ENCODE results near the gene BRINP3. TPM values are rescaled to one million over a fixed set of nuclear protein-coding genes. Genes with fewer than 3 reads are reported as not detected.

BRINP3 gene
- total and polyA plus RNA-seq, 2 of the 13 experiments (the other 11 are each of a cell fraction or from before 2014, with no cell fraction given), result not detected

DNA sequence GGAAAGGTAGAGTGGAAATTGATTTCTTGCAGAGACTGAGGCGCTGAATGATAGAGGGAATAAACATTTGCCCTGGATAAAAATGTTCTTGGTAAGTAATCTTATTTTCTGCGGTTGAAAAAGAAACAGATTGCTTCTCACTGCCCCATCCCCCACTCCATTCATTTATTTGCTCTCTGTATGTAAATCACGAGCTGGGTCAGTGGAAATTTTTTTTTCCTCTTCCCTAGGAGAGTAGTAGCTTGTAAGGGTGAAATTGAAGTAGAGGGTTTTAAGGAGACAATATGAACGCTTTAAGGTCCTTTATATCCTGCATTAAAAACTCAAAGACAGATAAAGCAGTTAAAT is 1.4 kb upstream of the BRINP3 start:
- no TSS peak for BruUV-seq (replicated peaks)
- H3K79me2 ChIP-seq (ENCODE audit: insufficient read depth, low read length), result no peaks in the 10 kb centered on the region
- H3K27ac ChIP-seq (ENCODE audit: extremely low read length, insufficient read depth, low read length), result no peak overlapping the region
- H3K4me3 ChIP-seq (replicated peaks in 1 of 3; ENCODE audit: insufficient read depth in 1 of 3, low read depth in 2 of 3, low read length in 3 of 3), result no peak overlapping the region
- no peaks in the 10 kb centered on the region for H3K4me1 ChIP-seq (ENCODE audit: insufficient read depth, low read length)
- no peak overlapping the region for H2AFZ ChIP-seq (ENCODE audit: low read length)
- ChIA-PET POLR2A (no interaction called here), CTCF (ENCODE audit: low intra/inter-chr PET ratio, low total read pairs) (no interaction called here)
- no peak for ATAC-seq
- no peaks in the 10 kb centered on the region for H3K36me3 ChIP-seq (replicated peaks in 1 of 2; ENCODE audit: control insufficient read depth in 1 of 2, insufficient read depth in 2 of 2, low read length in 2 of 2)
- no peaks in the 10 kb centered on the region for H3K9me3 ChIP-seq (ENCODE audit: low read length)
- intact Hi-C loops (cut with micrococcal nuclease; ENCODE audit: unreplicated experiment) (no loop called here), in situ Hi-C loops (cut with HindIII; ENCODE audit: extremely low pct_ligation_motif_present, low pct_unique_long_range_greater_than_20kb) (no loop called here)
- H4K20me1 ChIP-seq (ENCODE audit: insufficient read depth, low read length), result no peaks in the 10 kb centered on the region
- 14% methylated on average over 4 of the region's 4 CpGs for WGBS (ENCODE audit: low lambda C conversion rate)
- H3K27me3 ChIP-seq (ENCODE audit: control insufficient read depth in 1 of 2, insufficient read depth in 2 of 2, low read length in 2 of 2), result peaks cover 0 to 37% of the 10 kb centered on the region in 2 experiments; a peak in 2 of 5 replicates
- H3K9ac ChIP-seq (ENCODE audit: insufficient read depth, low read depth, low read length), result no peak overlapping the region
- TF ChIP-seq ATM (IDR thresholded peaks at IDR 0.05; ENCODE audit: borderline replicate concordance), result no peak
- no peak for TF ChIP-seq TOPORS (CRISPR knock-in tag; IDR thresholded peaks at IDR 0.05)
- TF ChIP-seq TGIF2 (CRISPR knock-in tag; IDR thresholded peaks at IDR 0.05), result no peak
- TF ChIP-seq ZNF136 (CRISPR knock-in tag; IDR thresholded peaks at IDR 0.05; ENCODE audit: low read depth), result no peak
- TF ChIP-seq REL (CRISPR knock-in tag; conservative IDR thresholded peaks at IDR 0.05), result no peak
- TF ChIP-seq ZNF577 (CRISPR knock-in tag; IDR thresholded peaks at IDR 0.05; ENCODE audit: borderline replicate concordance, low read depth), result no peak
- no peak for TF ChIP-seq ELF4 (CRISPR knock-in tag; IDR thresholded peaks at IDR 0.05; ENCODE audit: borderline replicate concordance)
- TF ChIP-seq, protein P1, sequence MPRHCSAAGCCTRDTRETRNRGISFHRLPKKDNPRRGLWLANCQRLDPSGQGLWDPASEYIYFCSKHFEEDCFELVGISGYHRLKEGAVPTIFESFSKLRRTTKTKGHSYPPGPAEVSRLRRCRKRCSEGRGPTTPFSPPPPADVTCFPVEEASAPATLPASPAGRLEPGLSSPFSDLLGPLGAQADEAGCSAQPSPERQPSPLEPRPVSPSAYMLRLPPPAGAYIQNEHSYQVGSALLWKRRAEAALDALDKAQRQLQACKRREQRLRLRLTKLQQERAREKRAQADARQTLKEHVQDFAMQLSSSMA (CRISPR knock-in tag; IDR thresholded peaks at IDR 0.05), result no peak
- TF ChIP-seq ZNF354B (CRISPR knock-in tag; IDR thresholded peaks at IDR 0.05), result no peak
- TF ChIP-seq, protein P2, sequence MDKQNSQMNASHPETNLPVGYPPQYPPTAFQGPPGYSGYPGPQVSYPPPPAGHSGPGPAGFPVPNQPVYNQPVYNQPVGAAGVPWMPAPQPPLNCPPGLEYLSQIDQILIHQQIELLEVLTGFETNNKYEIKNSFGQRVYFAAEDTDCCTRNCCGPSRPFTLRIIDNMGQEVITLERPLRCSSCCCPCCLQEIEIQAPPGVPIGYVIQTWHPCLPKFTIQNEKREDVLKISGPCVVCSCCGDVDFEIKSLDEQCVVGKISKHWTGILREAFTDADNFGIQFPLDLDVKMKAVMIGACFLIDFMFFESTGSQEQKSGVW (CRISPR knock-in tag; IDR thresholded peaks at IDR 0.05; ENCODE audit: borderline replicate concordance), result no peak
- H3K4me2 ChIP-seq (ENCODE audit: low read depth, low read length), result no peak overlapping the region
- DNase-seq (ENCODE audit: low spot score), result no peak
- no peak for FAIRE-seq
